CD14-positive monocyte (primary cell): ENCODE results near the gene YKT6. TPM values are rescaled to one million over a fixed set of nuclear protein-coding genes. Genes with fewer than 3 reads are reported as not detected.

Experiments
- DNase-seq, 3 donors: peaks; one replicate each; pipeline ENCODE4 v3.0.0-alpha.2; 2011 to 2022
- H2AFZ ChIP-seq: 2 replicates; pipeline ENCODE4 v1.6.0; 2012; ENCODE audit warnings: mild to moderate bottlenecking, low read depth, low read length, inconsistent platforms; ENCODE audit not compliant: insufficient read depth, poor library complexity, severe bottlenecking
- H3K27ac ChIP-seq, 2 donors: 1 replicate in 1 of 2; 2 replicates in 1 of 2; pipeline ENCODE4 v1.5.1; 2012 to 2013; ENCODE audit warnings: low read length in 2 of 2, control low read depth in 1 of 2, inconsistent platforms in 1 of 2, low read depth in 1 of 2, mild to moderate bottlenecking in 1 of 2
- H3K27me3 ChIP-seq, 2 donors: one replicate each; pipeline versions ENCODE4 v1.6.0 to v1.6.1; 2011 to 2013; ENCODE audit warnings: low read length in 2 of 2; ENCODE audit not compliant: control insufficient read depth in 2 of 2, insufficient read depth in 2 of 2
- H3K36me3 ChIP-seq, 2 donors: replicated peaks in 1 of 2; 1 replicate in 1 of 2; 2 replicates in 1 of 2; pipeline versions ENCODE4 v1.5.1 to v1.6.1; 2012 to 2013; ENCODE audit warnings: low read length in 2 of 2, control low read depth in 1 of 2, inconsistent platforms in 1 of 2, mild to moderate bottlenecking in 1 of 2; ENCODE audit not compliant: insufficient read depth in 2 of 2, control insufficient read depth in 1 of 2
- H3K4me1 ChIP-seq, 2 donors: 1 replicate in 1 of 2; 2 replicates in 1 of 2; pipeline versions ENCODE4 v1.5.1 to v1.6.1; 2012 to 2013; ENCODE audit warnings: low read length in 2 of 2, control low read depth in 1 of 2, inconsistent platforms in 1 of 2, mild to moderate bottlenecking in 1 of 2, moderate library complexity in 1 of 2; ENCODE audit not compliant: insufficient read depth in 2 of 2, control insufficient read depth in 1 of 2
- H3K4me2 ChIP-seq: replicated peaks from 2 replicates; pipeline ENCODE3; 2012; ENCODE audit warnings: low read length, moderate library complexity, mild to moderate bottlenecking; ENCODE audit not compliant: poor library complexity, severe bottlenecking; ENCODE audit errors: extremely low read depth
- H3K4me3 ChIP-seq, 3 experiments: fragments of 200-600 bp in 1 of 3; sonication (generic) in 1 of 3; replicated peaks in 1 of 3; 1 replicate in 2 of 3; 2 replicates in 1 of 3; pipeline ENCODE4 v1.5.1; 2011 to 2013; ENCODE audit warnings: low read length in 3 of 3, mild to moderate bottlenecking in 3 of 3, control low read depth in 2 of 3, low read depth in 2 of 3, inconsistent platforms in 1 of 3, moderate library complexity in 1 of 3
- H3K79me2 ChIP-seq: 2 replicates; pipeline ENCODE4 v1.6.0; 2012; ENCODE audit warnings: mild to moderate bottlenecking, control low read depth, inconsistent platforms, low read length, moderate library complexity; ENCODE audit not compliant: insufficient read depth
- H3K9ac ChIP-seq: 2 replicates; pipeline ENCODE4 v1.6.0; 2017; ENCODE audit warnings: low read length, mild to moderate bottlenecking; ENCODE audit not compliant: insufficient read depth, poor library complexity, severe bottlenecking
- H3K9me3 ChIP-seq, 2 donors: replicated peaks in 1 of 2; 1 replicate in 1 of 2; 2 replicates in 1 of 2; pipeline versions ENCODE4 v1.5.1 to v1.6.1; 2012 to 2013; ENCODE audit warnings: low read length in 2 of 2, control low read depth in 1 of 2; ENCODE audit not compliant: control insufficient read depth in 1 of 2, insufficient read depth in 1 of 2
- H4K20me1 ChIP-seq: 2 replicates; pipeline ENCODE4 v1.6.0; 2012; ENCODE audit warnings: mild to moderate bottlenecking, low read length, control low read depth, moderate library complexity; ENCODE audit not compliant: insufficient read depth
- H3K27ac Mint-ChIP-seq, 7 donors: one replicate each; pipeline ENCODE4 v1.8.0; 2020; ENCODE audit warnings: mild to moderate bottlenecking in 7 of 7, mixed read lengths in 7 of 7, moderate library complexity in 6 of 7, inconsistent platforms in 2 of 7
- H3K27me3 Mint-ChIP-seq, 3 donors: one replicate each; pipeline ENCODE4 v1.8.0; 2021 to 2022; ENCODE audit warnings: low read depth in 3 of 3, mild to moderate bottlenecking in 3 of 3, mixed read lengths in 3 of 3, moderate library complexity in 3 of 3, inconsistent platforms in 1 of 3
- H3K36me3 Mint-ChIP-seq, 2 donors: one replicate each; pipeline ENCODE4 v1.8.0; 2020; ENCODE audit warnings: mixed read lengths in 2 of 2, inconsistent platforms in 1 of 2, mild to moderate bottlenecking in 1 of 2
- H3K4me1 Mint-ChIP-seq: one replicate; pipeline ENCODE4 v1.8.0; 2020; ENCODE audit warnings: mild to moderate bottlenecking, mixed read lengths
- H3K4me3 Mint-ChIP-seq, 2 donors: one replicate each; pipeline ENCODE4 v1.8.0; 2020; ENCODE audit warnings: mild to moderate bottlenecking in 2 of 2, mixed read lengths in 2 of 2, moderate library complexity in 1 of 2
- H3K9me3 Mint-ChIP-seq, 7 donors: one replicate each; pipeline ENCODE4 v1.8.0; 2020 to 2022; ENCODE audit warnings: mixed read lengths in 7 of 7, mild to moderate bottlenecking in 6 of 7, moderate library complexity in 6 of 7, inconsistent platforms in 2 of 7
- WGBS: methylation state at CpG from one replicate; pipeline ENCODE4 v1.1.5; 2013; ENCODE audit warnings: missing lambda C conversion rate; ENCODE audit not compliant: insufficient coverage; 5-methylcytosine and 5-hydroxymethylcytosine counted together
- intact Hi-C, 2 donors: fragments of 100-400 bp; cut with micrococcal nuclease; formaldehyde crosslinking; loops; one replicate each; pipeline versions ENCODE4 v1.15.0 to v1.15.1; 2023
- polyA plus RNA-seq, 3 donors: library from polyadenylated mRNA; depleted of rRNA in 1 of 3; unstranded in 2 of 3; stranded (reverse) in 1 of 3; fragments of 300-500 nt in 2 of 3; fragments of >200 nt in 1 of 3; fragmentation: Illumina TruSeq in 2 of 3; gene quantifications; 1 replicate in 2 of 3; 2 replicates in 1 of 3; pipeline ENCODE4 v1.2.3, GENCODE V29; 2012 to 2021
- TF ChIP-seq, protein P1 (sequence below): fragments of 200-600 bp; IDR thresholded peaks from one replicate; pipeline ENCODE4 v1.8.0; 2022; ENCODE audit warnings: antibody characterized with exemption, mild to moderate bottlenecking

The YKT6 gene
- polyA plus RNA-seq, 3 donors = 26.4 to 45.7 (median 35.2) TPM

GRCh38 chr7:44217223-44217714 is 16.5 kb downstream of the YKT6 start:
- no peak overlapping the region for H2AFZ ChIP-seq
- H4K20me1 ChIP-seq = no peaks in the 10 kb centered on the region
- no peaks in the 10 kb centered on the region for H3K79me2 ChIP-seq
- H3K27ac ChIP-seq = no peak overlapping the region
- TF ChIP-seq, protein P1, sequence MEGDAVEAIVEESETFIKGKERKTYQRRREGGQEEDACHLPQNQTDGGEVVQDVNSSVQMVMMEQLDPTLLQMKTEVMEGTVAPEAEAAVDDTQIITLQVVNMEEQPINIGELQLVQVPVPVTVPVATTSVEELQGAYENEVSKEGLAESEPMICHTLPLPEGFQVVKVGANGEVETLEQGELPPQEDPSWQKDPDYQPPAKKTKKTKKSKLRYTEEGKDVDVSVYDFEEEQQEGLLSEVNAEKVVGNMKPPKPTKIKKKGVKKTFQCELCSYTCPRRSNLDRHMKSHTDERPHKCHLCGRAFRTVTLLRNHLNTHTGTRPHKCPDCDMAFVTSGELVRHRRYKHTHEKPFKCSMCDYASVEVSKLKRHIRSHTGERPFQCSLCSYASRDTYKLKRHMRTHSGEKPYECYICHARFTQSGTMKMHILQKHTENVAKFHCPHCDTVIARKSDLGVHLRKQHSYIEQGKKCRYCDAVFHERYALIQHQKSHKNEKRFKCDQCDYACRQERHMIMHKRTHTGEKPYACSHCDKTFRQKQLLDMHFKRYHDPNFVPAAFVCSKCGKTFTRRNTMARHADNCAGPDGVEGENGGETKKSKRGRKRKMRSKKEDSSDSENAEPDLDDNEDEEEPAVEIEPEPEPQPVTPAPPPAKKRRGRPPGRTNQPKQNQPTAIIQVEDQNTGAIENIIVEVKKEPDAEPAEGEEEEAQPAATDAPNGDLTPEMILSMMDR = no peak
- 98% methylated on average over 10 of the region's 19 CpGs for WGBS
- peaks cover 16 to 24% of the 10 kb centered on the region in 2 donors for H3K36me3 Mint-ChIP-seq
- H3K36me3 ChIP-seq = peaks cover 14 to 25% of the 10 kb centered on the region in 2 donors
- H3K9me3 ChIP-seq = no peaks in the 10 kb centered on the region
- H3K4me3 ChIP-seq = no peak overlapping the region
- DNase-seq = no peak
- no peak overlapping the region for H3K4me2 ChIP-seq
- no peaks in the 10 kb centered on the region for H3K27me3 ChIP-seq
- H3K4me1 Mint-ChIP-seq = peaks cover 5% of the 10 kb centered on the region
- intact Hi-C loops = no loop called here
- H3K4me3 Mint-ChIP-seq = no peak overlapping the region
- no peaks in the 10 kb centered on the region for H3K4me1 ChIP-seq
- H3K9ac ChIP-seq = no peak overlapping the region
- no peak overlapping the region for H3K27ac Mint-ChIP-seq
- H3K27me3 Mint-ChIP-seq = peaks cover 0 to 4% (median 2%) of the 10 kb centered on the region in 3 donors
- peaks cover 0 to 1% (median 0%) of the 10 kb centered on the region in 7 donors for H3K9me3 Mint-ChIP-seq

GRCh38 chr7:44217852-44218402 is 17.1 kb downstream of the YKT6 start:
- Mint-ChIP-seq H3K36me3 (peaks cover 9 to 18% of the 10 kb centered on the region in 2 donors), H3K4me1 (peaks cover 5% of the 10 kb centered on the region), H3K27ac (no peak overlapping the region), H3K9me3 (peaks cover 0 to 1% (median 0%) of the 10 kb centered on the region in 7 donors), H3K27me3 (peaks cover 0 to 5% (median 2%) of the 10 kb centered on the region in 3 donors), H3K4me3 (no peak overlapping the region)
- H3K27me3 ChIP-seq = no peaks in the 10 kb centered on the region
- no peak overlapping the region for H3K27ac ChIP-seq
- H4K20me1 ChIP-seq = no peaks in the 10 kb centered on the region
- H3K4me1 ChIP-seq = no peaks in the 10 kb centered on the region
- peaks cover 9 to 18% of the 10 kb centered on the region in 2 donors for H3K36me3 ChIP-seq
- H3K4me3 ChIP-seq = no peak overlapping the region
- H3K4me2 ChIP-seq = no peak overlapping the region
- H3K9ac ChIP-seq = no peak overlapping the region
- H2AFZ ChIP-seq = no peak overlapping the region
- H3K79me2 ChIP-seq = no peaks in the 10 kb centered on the region
- H3K9me3 ChIP-seq = no peaks in the 10 kb centered on the region
- intact Hi-C loops = no loop called here
- DNase-seq = no peak
- TF ChIP-seq, protein P1 = no peak
- 94% methylated on average over 11 of the region's 17 CpGs for WGBS
